ENCODE data around the gene BID. TPM values are rescaled to one million over a fixed set of nuclear protein-coding genes. Genes with fewer than 3 reads are reported as not detected.

BID gene
- total RNA-seq, 1 experiment from 2014 or later, result 23.2 TPM

DNA sequence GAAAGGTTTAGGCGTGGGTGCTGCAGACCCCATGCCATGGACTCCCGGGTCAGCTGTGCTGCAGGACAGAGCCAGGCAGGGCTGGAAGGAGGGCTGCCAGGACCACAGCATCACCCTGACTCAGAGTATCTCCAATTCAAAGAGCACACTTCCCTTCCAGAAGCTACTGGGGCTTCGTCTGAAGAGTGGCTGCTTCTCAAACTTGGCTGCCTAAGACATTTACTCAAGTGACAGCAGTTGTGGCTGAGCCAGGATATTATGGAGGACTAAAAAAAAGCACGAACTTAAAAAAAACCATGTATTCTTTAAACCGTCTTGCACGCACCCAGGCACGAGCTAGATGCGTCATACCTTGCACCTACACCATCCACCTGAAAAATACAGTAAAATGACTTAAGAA is 13.0 kb upstream of the BID start:
- Histone ChIP-seq H3K27me3 (ENCODE audit: insufficient read depth, low read length) (no peaks in the 10 kb centered on the region), H3K27ac (ENCODE audit: insufficient read length, low read depth, low read length) (no peak overlapping the region), H3K9ac (ENCODE audit: extremely low read depth, insufficient read length, low read length) (no peak overlapping the region), H3K4me1 (ENCODE audit: insufficient read depth, low read length) (no peaks in the 10 kb centered on the region), H2BK5ac (ENCODE audit: insufficient read length, low read length) (no peak overlapping the region), H2BK15ac (ENCODE audit: low read depth, low read length) (no peak overlapping the region), H4K5ac (ENCODE audit: insufficient read length, low read depth, low read length) (no peak overlapping the region), H2AK5ac (ENCODE audit: insufficient read length, low read length) (no peak overlapping the region), H3K23me2 (ENCODE audit: insufficient read length, low read depth, low read length, poor library complexity, severe bottlenecking) (no peaks in the 10 kb centered on the region), H3K9me3 (ENCODE audit: control insufficient read depth, low read depth, low read length) (no peaks in the 10 kb centered on the region), H3T11ph (ENCODE audit: low read length) (no peak overlapping the region), H3K14ac (ENCODE audit: insufficient read depth, low read length) (no peak overlapping the region), H3K18ac (ENCODE audit: insufficient read length, low read depth, low read length) (no peak overlapping the region), H4K91ac (ENCODE audit: insufficient read length, low read depth, low read length) (no peak overlapping the region), H3K56ac (ENCODE audit: insufficient read length, low read depth, low read length) (no peak overlapping the region), H3K4ac (ENCODE audit: low read depth, low read length) (no peak overlapping the region), H2BK120ac (ENCODE audit: low read depth, low read length, poor library complexity, severe bottlenecking) (no peak overlapping the region), H4K8ac (replicated peaks; ENCODE audit: insufficient read length, low read depth, low read length) (no peak overlapping the region), H2BK20ac (ENCODE audit: low read depth, low read length, poor library complexity, severe bottlenecking) (no peak overlapping the region), H3K79me1 (ENCODE audit: insufficient read depth, low read depth, low read length, poor library complexity, severe bottlenecking) (no peaks in the 10 kb centered on the region), H2BK12ac (ENCODE audit: insufficient read length, low read depth, low read length) (no peak overlapping the region), H3K79me2 (ENCODE audit: insufficient read depth, low read length) (no peaks in the 10 kb centered on the region), H4K20me1 (ENCODE audit: control insufficient read depth, insufficient read depth, insufficient read length) (no peaks in the 10 kb centered on the region), H3K23ac (ENCODE audit: insufficient read length, low read depth, low read length) (no peak overlapping the region), H2AFZ (ENCODE audit: low read length) (no peak overlapping the region), H3K4me2 (ENCODE audit: insufficient read depth, insufficient read length, low read length) (no peak overlapping the region)
- TF ChIP-seq, protein P1, sequence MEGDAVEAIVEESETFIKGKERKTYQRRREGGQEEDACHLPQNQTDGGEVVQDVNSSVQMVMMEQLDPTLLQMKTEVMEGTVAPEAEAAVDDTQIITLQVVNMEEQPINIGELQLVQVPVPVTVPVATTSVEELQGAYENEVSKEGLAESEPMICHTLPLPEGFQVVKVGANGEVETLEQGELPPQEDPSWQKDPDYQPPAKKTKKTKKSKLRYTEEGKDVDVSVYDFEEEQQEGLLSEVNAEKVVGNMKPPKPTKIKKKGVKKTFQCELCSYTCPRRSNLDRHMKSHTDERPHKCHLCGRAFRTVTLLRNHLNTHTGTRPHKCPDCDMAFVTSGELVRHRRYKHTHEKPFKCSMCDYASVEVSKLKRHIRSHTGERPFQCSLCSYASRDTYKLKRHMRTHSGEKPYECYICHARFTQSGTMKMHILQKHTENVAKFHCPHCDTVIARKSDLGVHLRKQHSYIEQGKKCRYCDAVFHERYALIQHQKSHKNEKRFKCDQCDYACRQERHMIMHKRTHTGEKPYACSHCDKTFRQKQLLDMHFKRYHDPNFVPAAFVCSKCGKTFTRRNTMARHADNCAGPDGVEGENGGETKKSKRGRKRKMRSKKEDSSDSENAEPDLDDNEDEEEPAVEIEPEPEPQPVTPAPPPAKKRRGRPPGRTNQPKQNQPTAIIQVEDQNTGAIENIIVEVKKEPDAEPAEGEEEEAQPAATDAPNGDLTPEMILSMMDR (conservative IDR thresholded peaks at IDR 0.05), result no peak
- Mint-ChIP-seq H3K27ac (peak overlapping the region in 1 of 3 experiments; percentile 70; a peak in 2 of 7 replicates), H3K4me1 (peaks cover 11 to 16% of the 10 kb centered on the region in 2 experiments), H3K36me3 (ENCODE audit: insufficient read depth in 1 of 3, low read depth in 3 of 3) (peaks cover 0 to 4% (median 0%) of the 10 kb centered on the region in 3 experiments; a peak in 5 of 7 replicates), H3K9me3 (no peaks in the 10 kb centered on the region), H3K27me3 (ENCODE audit: low read depth) (no peaks in the 10 kb centered on the region; the same call in 1 of the 2 replicates), H3K4me3 (no peak overlapping the region)
- WGBS (ENCODE audit: extremely low coverage, insufficient read length, low lambda C conversion rate), result no CpG with 5 or more reads among the region's 8 CpGs
- no peak for DNase-seq

Data from H9 (cell line).